ENCODE measurements around the gene ATP2B3. TPM values are rescaled to one million over a fixed set of nuclear protein-coding genes. Genes with fewer than 3 reads are reported as not detected.

Gene ATP2B3
- total and polyA plus RNA-seq, 9 of the 15 experiments (the other 6 are each of a cell fraction or from before 2014, with no cell fraction given): 0.04 TPM; not detected in 8

GRCh38 chrX:153474718-153475117 lies 42.7 kb upstream of the ATP2B3 start (continued):
- TF ChIP-seq ZBTB9 (CRISPR knock-in tag; IDR thresholded peaks at IDR 0.05) (no peak), DACH1 (IDR thresholded peaks at IDR 0.05; ENCODE audit: partially characterized antibody) (no peak), BHLHE40 (IDR thresholded peaks at IDR 0.05; ENCODE audit: low read length) (peak; percentile 90), ZNF764 (CRISPR knock-in tag; IDR thresholded peaks at IDR 0.05; ENCODE audit: low read depth) (no peak), DIDO1 (tag; IDR thresholded peaks at IDR 0.05; ENCODE audit: low read depth) (no peak), CBX8 (IDR thresholded peaks at IDR 0.05; ENCODE audit: borderline replicate concordance, extremely low read depth, low read depth, low read length, poor library complexity, severe bottlenecking) (no peak), ZBTB7A (IDR thresholded peaks at IDR 0.05; ENCODE audit: borderline replicate concordance, control insufficient read depth, low read depth, low read length) (peak; percentile 42; the same call in 1 of the 2 replicates), RNF2 (IDR thresholded peaks at IDR 0.05) (no peak), MYC (IDR thresholded peaks at IDR 0.05; ENCODE audit: low read depth, low read length) (0 out of 2 replicates have a peak, but pooled peaks have one; percentile 35), MYC (CRISPR knock-in tag; IDR thresholded peaks at IDR 0.05; ENCODE audit: borderline replicate concordance, low read depth) (no peak), ZBTB11 (CRISPR knock-in tag; IDR thresholded peaks at IDR 0.05) (no peak), ZBTB33 (CRISPR knock-in tag; IDR thresholded peaks at IDR 0.05) (no peak), BACH1 (tag; IDR thresholded peaks at IDR 0.05) (no peak), TCF15 (CRISPR knock-in tag; IDR thresholded peaks at IDR 0.05) (no peak), PHTF2 (CRISPR knock-in tag; IDR thresholded peaks at IDR 0.05) (no peak), ZNF592 (IDR thresholded peaks at IDR 0.05) (peak; percentile 57; the same call in 1 of the 2 replicates)

Measured in K562 (cell line).